Colonic mucosa (tissue), 4 donors: Measurements from ENCODE around the gene SHC3. TPM values are rescaled to one million over a fixed set of nuclear protein-coding genes. Genes with fewer than 3 reads are reported as not detected.

Experiments
- DNase-seq: peaks from one replicate; pipeline ENCODE4 v3.0.0-alpha.2; 2020
- H3K27ac ChIP-seq: fragments of 200-600 bp; one replicate; pipeline ENCODE4 v1.8.0; 2021
- H3K27me3 ChIP-seq: fragments of 200-600 bp; one replicate; pipeline ENCODE4 v1.8.0; 2021
- H3K36me3 ChIP-seq: fragments of 200-600 bp; one replicate; pipeline ENCODE4 v1.8.0; 2021
- H3K4me1 ChIP-seq: fragments of 200-600 bp; one replicate; pipeline ENCODE4 v1.8.0; 2021; ENCODE audit warnings: mild to moderate bottlenecking
- H3K4me3 ChIP-seq: fragments of 200-600 bp; one replicate; pipeline ENCODE4 v1.8.0; 2021
- H3K9ac ChIP-seq, 2 donors: one replicate each; pipeline ENCODE4 v1.7.0; 2013; ENCODE audit warnings: control low read depth in 2 of 2, low read depth in 2 of 2, low read length in 2 of 2
- H3K9me3 ChIP-seq: fragments of 200-600 bp; one replicate; pipeline ENCODE4 v1.8.0; 2021
- CTCF ChIP-seq: fragments of 200-600 bp; IDR thresholded peaks from one replicate; pipeline ENCODE4 v1.8.0; 2022; ENCODE audit warnings: antibody characterized with exemption, mild to moderate bottlenecking
- intact Hi-C: fragments of 100-400 bp; cut with DNase I; formaldehyde crosslinking; loops from one replicate; pipeline ENCODE4 v1.14.1; 2022
- total RNA-seq, 2 donors: library from RNA; stranded (reverse); fragmentation: NEBNext Ultra II Directional in 1 of 2; extraction: Animal tissue kit (Norgen Biotek cat#: 25700) in 1 of 2; gene quantifications; one replicate each; pipeline ENCODE4 v1.2.1, GENCODE V29; 2021
- donor health status: healthy.
- donor health status: DM: no; HTN: no; CAD: no.
- donor health status: DM: no; HTN: no; CAD: no.

The SHC3 gene
- total RNA-seq, 2 donors from 2014 or later, result 0.32 to 0.58 TPM

GRCh38 chr9:89185980-89186379, 7.4 kb upstream of the SHC3 start:
- Histone ChIP-seq H3K4me3 (no peak overlapping the region), H3K9ac (no peak overlapping the region), H3K4me1 (no peaks in the 10 kb centered on the region), H3K27ac (no peak overlapping the region), H3K36me3 (no peaks in the 10 kb centered on the region), H3K27me3 (no peaks in the 10 kb centered on the region), H3K9me3 (no peaks in the 10 kb centered on the region)
- no peak for TF ChIP-seq CTCF
- no peak for DNase-seq
- intact Hi-C loops, result loop anchor here (10.0 kb wide), 1 partner anchor 59 kb away; no protein-coding TSS in a partner anchor

GRCh38 chr9:89183146-89183545, 4.5 kb upstream of the SHC3 start:
- no peaks in the 10 kb centered on the region for H3K9me3 ChIP-seq
- no peaks in the 10 kb centered on the region for H3K36me3 ChIP-seq
- H3K4me1 ChIP-seq, result peaks cover 14% of the 10 kb centered on the region
- no peak for DNase-seq
- no peak for TF ChIP-seq CTCF
- H3K27ac ChIP-seq, result no peak overlapping the region
- H3K4me3 ChIP-seq, result no peak overlapping the region
- H3K27me3 ChIP-seq, result peaks cover 6% of the 10 kb centered on the region
- intact Hi-C loops, result loop anchor here (10.0 kb wide), 1 partner anchor 62 kb away; no protein-coding TSS in a partner anchor
- H3K9ac ChIP-seq, result no peak overlapping the region

- no peak overlapping the region for H3K9ac ChIP-seq
- peaks cover 14% of the 10 kb centered on the region for H3K4me1 ChIP-seq
- no peaks in the 10 kb centered on the region for H3K36me3 ChIP-seq
- peaks cover 12% of the 10 kb centered on the region for H3K27me3 ChIP-seq
- no peak for DNase-seq
- no peak overlapping the region for H3K27ac ChIP-seq
- no peak overlapping the region for H3K4me3 ChIP-seq
- H3K9me3 ChIP-seq, result no peaks in the 10 kb centered on the region
- intact Hi-C loops, result loop anchor here (10.0 kb wide), 1 partner anchor 62 kb away; no protein-coding TSS in a partner anchor
- TF ChIP-seq CTCF, result no peak
Measured at GRCh38 chr9:89182369-89182768, 3.8 kb upstream of the SHC3 start.

- no peaks in the 10 kb centered on the region for H3K9me3 ChIP-seq
- H3K4me1 ChIP-seq, result peaks cover 14% of the 10 kb centered on the region
- no peak for TF ChIP-seq CTCF
- H3K27ac ChIP-seq, result peak overlapping the region; percentile 62
- H3K9ac ChIP-seq, result peak overlapping the region; percentile 28 to 75
- intact Hi-C loops, result loop anchor here (5.0 to 10.0 kb wide), 2 partner anchors 65 to 97 kb away; no protein-coding TSS in a partner anchor
- DNase-seq, result peak; percentile 91
- H3K27me3 ChIP-seq, result peaks cover 30% of the 10 kb centered on the region
- H3K4me3 ChIP-seq, result peak overlapping the region; percentile 23
- no peaks in the 10 kb centered on the region for H3K36me3 ChIP-seq
Measured at GRCh38 chr9:89179895-89180734, 1.5 kb upstream of the SHC3 start.

GRCh38 chr9:89179540-89179894, 899 bp upstream of the SHC3 start:
- Histone ChIP-seq H3K9ac (peak overlapping the region; percentile 28 to 75), H3K36me3 (no peaks in the 10 kb centered on the region), H3K9me3 (no peaks in the 10 kb centered on the region), H3K4me3 (peak overlapping the region; percentile 23), H3K27ac (peak overlapping the region; percentile 62), H3K4me1 (peaks cover 14% of the 10 kb centered on the region), H3K27me3 (peaks cover 30% of the 10 kb centered on the region)
- TF ChIP-seq CTCF, result no peak
- intact Hi-C loops, result loop anchor here (5.0 kb wide), 1 partner anchor 98 kb away; no protein-coding TSS in a partner anchor
- no peak for DNase-seq
